KMS-11 (cell line): ENCODE data around the gene TRIM52.

Experiments
- H2AFZ ChIP-seq: fragments of 200-600 bp; sonication (generic); 2 replicates; pipeline ENCODE4 v1.6.1; 2016; ENCODE audit warnings: antibody characterized with exemption, mixed run types, low read depth
- H3K27ac ChIP-seq: fragments of 200-600 bp; sonication (generic); 2 replicates; pipeline ENCODE4 v1.6.1; 2016; ENCODE audit warnings: mild to moderate bottlenecking, mixed run types
- H3K27me3 ChIP-seq: fragments of 200-600 bp; sonication (generic); 2 replicates; pipeline ENCODE4 v1.6.1; 2017; ENCODE audit warnings: mild to moderate bottlenecking, low read depth, mixed run types, moderate library complexity; ENCODE audit not compliant: insufficient read depth
- H3K36me3 ChIP-seq: fragments of 200-600 bp; sonication (generic); 2 replicates; pipeline ENCODE4 v1.6.1; 2017; ENCODE audit warnings: mild to moderate bottlenecking, mixed run types; ENCODE audit not compliant: insufficient read depth
- H3K4me1 ChIP-seq: fragments of 200-600 bp; sonication (generic); 2 replicates; pipeline ENCODE4 v1.6.1; 2016; ENCODE audit warnings: mild to moderate bottlenecking, low read depth, mixed run types; ENCODE audit not compliant: poor library complexity, severe bottlenecking
- H3K4me2 ChIP-seq: fragments of 200-600 bp; sonication (generic); 2 replicates; pipeline ENCODE4 v1.7.0; 2016; ENCODE audit warnings: mild to moderate bottlenecking, mixed run types
- H3K4me3 ChIP-seq: fragments of 200-600 bp; sonication (generic); IDR thresholded peaks from 2 replicates; pipeline ENCODE4 v1.6.1; 2017; ENCODE audit warnings: low read depth, low read length, mixed read lengths; ENCODE audit not compliant: insufficient read depth
- H3K79me2 ChIP-seq: fragments of 200-600 bp; sonication (generic); 2 replicates; pipeline ENCODE4 v1.6.1; 2016; ENCODE audit warnings: low read depth, mixed run types; ENCODE audit not compliant: insufficient read depth
- H3K9ac ChIP-seq: fragments of 200-600 bp; sonication (generic); 2 replicates; pipeline ENCODE4 v1.6.1; 2016; ENCODE audit warnings: mild to moderate bottlenecking, mixed run types
- H4K20me1 ChIP-seq: fragments of 200-600 bp; sonication (generic); 2 replicates; pipeline ENCODE4 v1.6.1; 2016; ENCODE audit warnings: mild to moderate bottlenecking, mixed run types; ENCODE audit not compliant: insufficient read depth
- CTCF ChIP-seq: fragments of 200-600 bp; sonication (generic); conservative IDR thresholded peaks from 2 replicates; pipeline ENCODE4 v1.6.1; 2017; ENCODE audit warnings: low read depth, mild to moderate bottlenecking, antibody characterized with exemption, low read length, moderate library complexity, mixed read lengths

Gene TRIM52

GRCh38 chr5:181207214-181207959 is 53.6 kb downstream of the TRIM52 start:
- Histone ChIP-seq H3K27me3 (no peaks in the 10 kb centered on the region), H4K20me1 (no peaks in the 10 kb centered on the region), H2AFZ (peak overlapping the region; percentile 73)

GRCh38 chr5:181205761-181206649 is 54.9 kb downstream of the TRIM52 start:
- Histone ChIP-seq H3K4me1 (peaks cover 7% of the 10 kb centered on the region), H3K27ac (no peak overlapping the region), H3K79me2 (no peaks in the 10 kb centered on the region), H3K27me3 (no peaks in the 10 kb centered on the region), H3K36me3 (no peaks in the 10 kb centered on the region), H3K9ac (no peak overlapping the region; the same call in 1 of the 2 replicates), H3K4me2 (peak overlapping the region; percentile 57), H2AFZ (peak overlapping the region; percentile 36; the same call in 1 of the 2 replicates), H3K4me3 (no peak overlapping the region), H4K20me1 (no peaks in the 10 kb centered on the region)
- no peak for TF ChIP-seq CTCF

More at GRCh38 chr5:181207214-181207959, 53.6 kb downstream of the TRIM52 start:
- H3K36me3 ChIP-seq, result no peaks in the 10 kb centered on the region
- no peaks in the 10 kb centered on the region for H3K79me2 ChIP-seq
- TF ChIP-seq CTCF, result no peak
- H3K27ac ChIP-seq, result peak overlapping the region; percentile 80
- H3K9ac ChIP-seq, result peak overlapping the region; percentile 69; the same call in 1 of the 2 replicates
- peaks cover 7% of the 10 kb centered on the region for H3K4me1 ChIP-seq
- H3K4me2 ChIP-seq, result peak overlapping the region; percentile 60
- no peak overlapping the region for H3K4me3 ChIP-seq
